Measurements from ENCODE around the gene TBX3. TPM values are rescaled to one million over a fixed set of nuclear protein-coding genes. Genes with fewer than 3 reads are reported as not detected.

TBX3 gene
- polyA plus RNA-seq, 1 donor from 2014 or later: not detected

DNA sequence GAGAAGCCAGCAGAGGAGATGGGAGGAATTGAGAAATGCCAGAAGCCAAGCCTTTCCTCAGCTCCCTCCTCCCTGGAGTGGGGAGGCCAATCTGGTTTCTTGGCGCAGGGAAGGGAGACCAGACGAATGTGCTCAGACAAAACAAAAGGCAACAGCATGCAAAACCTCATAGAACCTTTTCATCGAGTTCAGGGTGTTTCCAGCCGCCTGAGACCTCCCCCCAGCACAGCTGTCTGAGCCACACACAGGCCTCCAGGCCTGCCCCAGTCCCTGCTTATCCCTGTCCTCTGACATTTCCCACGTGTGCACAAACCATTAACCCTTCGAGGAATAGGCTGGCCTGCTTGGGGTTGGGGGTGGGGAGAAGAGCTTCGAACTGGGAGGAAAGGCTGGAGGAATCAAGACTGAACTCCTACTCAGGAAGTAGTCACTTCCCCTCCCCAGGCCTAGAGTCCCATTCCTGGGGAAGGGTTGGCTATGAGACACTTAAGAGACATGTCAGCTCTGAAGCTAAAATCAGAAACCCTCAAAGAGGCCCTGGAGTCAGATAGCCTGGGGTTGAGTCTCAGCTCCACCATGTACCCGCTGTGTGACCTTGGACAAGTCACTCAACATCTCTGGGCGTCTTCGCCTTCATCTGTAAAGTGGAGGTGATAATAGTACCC, 10.7 kb downstream of the TBX3 start:
- no peak overlapping the region for H3K9ac ChIP-seq (ENCODE audit: low read length)
- H3K9me2 ChIP-seq (ENCODE audit: insufficient read depth, low read length): no peaks in the 10 kb centered on the region
- H3K4me2 ChIP-seq (ENCODE audit: low read length): no peak overlapping the region
- peaks cover 100% of the 10 kb centered on the region for H3K27me3 ChIP-seq (ENCODE audit: insufficient read depth, low read depth, low read length)
- H3K36me3 ChIP-seq (ENCODE audit: insufficient read depth, low read length): no peaks in the 10 kb centered on the region
- TF ChIP-seq MXI1 (conservative IDR thresholded peaks at IDR 0.05; ENCODE audit: poor library complexity, severe bottlenecking) (no peak), TAF1 (IDR thresholded peaks at IDR 0.05; ENCODE audit: low read depth) (no peak), EZH2 (IDR thresholded peaks at IDR 0.05; ENCODE audit: borderline replicate concordance, insufficient read depth, low read length, poor library complexity, severe bottlenecking) (no peak), POLR2AphosphoS5 (IDR thresholded peaks at IDR 0.05) (no peak), RAD21 (conservative IDR thresholded peaks at IDR 0.05) (no peak), EP300 (conservative IDR thresholded peaks at IDR 0.05; ENCODE audit: poor library complexity, severe bottlenecking) (no peak), SMC3 (conservative IDR thresholded peaks at IDR 0.05; ENCODE audit: poor library complexity) (no peak)
- TF ChIP-seq, protein P1, sequence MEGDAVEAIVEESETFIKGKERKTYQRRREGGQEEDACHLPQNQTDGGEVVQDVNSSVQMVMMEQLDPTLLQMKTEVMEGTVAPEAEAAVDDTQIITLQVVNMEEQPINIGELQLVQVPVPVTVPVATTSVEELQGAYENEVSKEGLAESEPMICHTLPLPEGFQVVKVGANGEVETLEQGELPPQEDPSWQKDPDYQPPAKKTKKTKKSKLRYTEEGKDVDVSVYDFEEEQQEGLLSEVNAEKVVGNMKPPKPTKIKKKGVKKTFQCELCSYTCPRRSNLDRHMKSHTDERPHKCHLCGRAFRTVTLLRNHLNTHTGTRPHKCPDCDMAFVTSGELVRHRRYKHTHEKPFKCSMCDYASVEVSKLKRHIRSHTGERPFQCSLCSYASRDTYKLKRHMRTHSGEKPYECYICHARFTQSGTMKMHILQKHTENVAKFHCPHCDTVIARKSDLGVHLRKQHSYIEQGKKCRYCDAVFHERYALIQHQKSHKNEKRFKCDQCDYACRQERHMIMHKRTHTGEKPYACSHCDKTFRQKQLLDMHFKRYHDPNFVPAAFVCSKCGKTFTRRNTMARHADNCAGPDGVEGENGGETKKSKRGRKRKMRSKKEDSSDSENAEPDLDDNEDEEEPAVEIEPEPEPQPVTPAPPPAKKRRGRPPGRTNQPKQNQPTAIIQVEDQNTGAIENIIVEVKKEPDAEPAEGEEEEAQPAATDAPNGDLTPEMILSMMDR (IDR thresholded peaks at IDR 0.05; ENCODE audit: poor library complexity, severe bottlenecking): no peak
- TF ChIP-seq, protein P2, sequence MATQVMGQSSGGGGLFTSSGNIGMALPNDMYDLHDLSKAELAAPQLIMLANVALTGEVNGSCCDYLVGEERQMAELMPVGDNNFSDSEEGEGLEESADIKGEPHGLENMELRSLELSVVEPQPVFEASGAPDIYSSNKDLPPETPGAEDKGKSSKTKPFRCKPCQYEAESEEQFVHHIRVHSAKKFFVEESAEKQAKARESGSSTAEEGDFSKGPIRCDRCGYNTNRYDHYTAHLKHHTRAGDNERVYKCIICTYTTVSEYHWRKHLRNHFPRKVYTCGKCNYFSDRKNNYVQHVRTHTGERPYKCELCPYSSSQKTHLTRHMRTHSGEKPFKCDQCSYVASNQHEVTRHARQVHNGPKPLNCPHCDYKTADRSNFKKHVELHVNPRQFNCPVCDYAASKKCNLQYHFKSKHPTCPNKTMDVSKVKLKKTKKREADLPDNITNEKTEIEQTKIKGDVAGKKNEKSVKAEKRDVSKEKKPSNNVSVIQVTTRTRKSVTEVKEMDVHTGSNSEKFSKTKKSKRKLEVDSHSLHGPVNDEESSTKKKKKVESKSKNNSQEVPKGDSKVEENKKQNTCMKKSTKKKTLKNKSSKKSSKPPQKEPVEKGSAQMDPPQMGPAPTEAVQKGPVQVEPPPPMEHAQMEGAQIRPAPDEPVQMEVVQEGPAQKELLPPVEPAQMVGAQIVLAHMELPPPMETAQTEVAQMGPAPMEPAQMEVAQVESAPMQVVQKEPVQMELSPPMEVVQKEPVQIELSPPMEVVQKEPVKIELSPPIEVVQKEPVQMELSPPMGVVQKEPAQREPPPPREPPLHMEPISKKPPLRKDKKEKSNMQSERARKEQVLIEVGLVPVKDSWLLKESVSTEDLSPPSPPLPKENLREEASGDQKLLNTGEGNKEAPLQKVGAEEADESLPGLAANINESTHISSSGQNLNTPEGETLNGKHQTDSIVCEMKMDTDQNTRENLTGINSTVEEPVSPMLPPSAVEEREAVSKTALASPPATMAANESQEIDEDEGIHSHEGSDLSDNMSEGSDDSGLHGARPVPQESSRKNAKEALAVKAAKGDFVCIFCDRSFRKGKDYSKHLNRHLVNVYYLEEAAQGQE (IDR thresholded peaks at IDR 0.05; ENCODE audit: borderline replicate concordance): no peak
- no peak overlapping the region for H2AFZ ChIP-seq (ENCODE audit: low read depth, low read length)
- no peaks in the 10 kb centered on the region for H3K79me2 ChIP-seq (replicated peaks; ENCODE audit: insufficient read depth, low read length)
- no peak overlapping the region for H3K27ac ChIP-seq (ENCODE audit: low read length)
- H3K9me3 ChIP-seq (ENCODE audit: low read length): no peaks in the 10 kb centered on the region
- no peaks in the 10 kb centered on the region for H3F3A ChIP-seq (ENCODE audit: insufficient read depth, low read length, poor library complexity, severe bottlenecking)
- H4K20me1 ChIP-seq (ENCODE audit: insufficient read depth): no peaks in the 10 kb centered on the region
- H3K4me3 ChIP-seq (ENCODE audit: low read length): no peak overlapping the region

DNA sequence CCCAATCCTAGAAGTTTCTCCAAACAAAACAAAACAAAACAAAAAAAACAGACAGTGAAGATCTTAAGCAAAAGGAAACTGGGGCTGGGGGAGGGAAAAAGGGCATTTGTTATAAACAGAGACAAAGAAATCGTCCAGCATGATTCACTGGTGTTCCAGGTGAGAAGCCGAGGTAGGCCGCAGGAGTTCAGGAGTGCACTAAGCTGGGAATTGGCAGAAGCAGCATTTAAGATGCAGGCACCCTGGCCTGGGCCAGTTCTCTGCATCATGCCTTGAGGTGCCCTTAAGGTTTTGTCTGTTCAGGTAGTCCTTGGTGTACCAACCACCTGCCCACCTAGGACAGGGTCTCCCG, 11.2 kb downstream of the TBX3 start:
- Histone ChIP-seq H2AFZ (ENCODE audit: low read depth, low read length) (no peak overlapping the region), H3K9me3 (ENCODE audit: low read length) (no peaks in the 10 kb centered on the region), H3K9ac (ENCODE audit: low read length) (no peak overlapping the region), H3K27ac (ENCODE audit: low read length) (no peak overlapping the region), H4K20me1 (ENCODE audit: insufficient read depth) (no peaks in the 10 kb centered on the region), H3F3A (ENCODE audit: insufficient read depth, low read length, poor library complexity, severe bottlenecking) (no peaks in the 10 kb centered on the region), H3K4me3 (ENCODE audit: low read length) (no peak overlapping the region), H3K4me2 (ENCODE audit: low read length) (no peak overlapping the region), H3K36me3 (ENCODE audit: insufficient read depth, low read length) (no peaks in the 10 kb centered on the region), H3K9me2 (ENCODE audit: insufficient read depth, low read length) (no peaks in the 10 kb centered on the region), H3K79me2 (replicated peaks; ENCODE audit: insufficient read depth, low read length) (no peaks in the 10 kb centered on the region), H3K27me3 (ENCODE audit: insufficient read depth, low read depth, low read length) (peaks cover 100% of the 10 kb centered on the region)
- no peak for TF ChIP-seq TAF1 (IDR thresholded peaks at IDR 0.05; ENCODE audit: low read depth)
- TF ChIP-seq SMC3 (conservative IDR thresholded peaks at IDR 0.05; ENCODE audit: poor library complexity): no peak
- TF ChIP-seq RAD21 (conservative IDR thresholded peaks at IDR 0.05): no peak
- TF ChIP-seq MXI1 (conservative IDR thresholded peaks at IDR 0.05; ENCODE audit: poor library complexity, severe bottlenecking): no peak
- no peak for TF ChIP-seq EZH2 (IDR thresholded peaks at IDR 0.05; ENCODE audit: borderline replicate concordance, insufficient read depth, low read length, poor library complexity, severe bottlenecking)
- TF ChIP-seq, protein P1 (IDR thresholded peaks at IDR 0.05; ENCODE audit: poor library complexity, severe bottlenecking): no peak
- TF ChIP-seq EP300 (conservative IDR thresholded peaks at IDR 0.05; ENCODE audit: poor library complexity, severe bottlenecking): no peak
